HUES64 (cell line): ENCODE data around the gene EVI5L.
"Not testable (repeated sequence)": the region's sequence is repeated elsewhere in the genome, so short reads cannot be mapped to it uniquely, and the experiment has no call there.

Experiments used
- H3K27ac ChIP-seq: 2 replicates; pipeline ENCODE4 v1.7.0; 2013; ENCODE audit warnings: low read depth, low read length, inconsistent platforms
- H3K27me3 ChIP-seq: 2 replicates; pipeline ENCODE4 v1.6.1; 2013; ENCODE audit warnings: mild to moderate bottlenecking, low read length; ENCODE audit not compliant: insufficient read depth
- H3K36me3 ChIP-seq: 2 replicates; pipeline ENCODE4 v1.6.1; 2013; ENCODE audit warnings: mild to moderate bottlenecking, low read length; ENCODE audit not compliant: insufficient read depth
- H3K4me1 ChIP-seq: 2 replicates; pipeline ENCODE4 v1.6.1; 2013; ENCODE audit warnings: mild to moderate bottlenecking, low read length, moderate library complexity; ENCODE audit not compliant: insufficient read depth
- H3K4me3 ChIP-seq: 2 replicates; pipeline ENCODE4 v1.5.1; 2013; ENCODE audit warnings: mild to moderate bottlenecking, low read length, moderate library complexity
- H3K9ac ChIP-seq: 2 replicates; pipeline ENCODE4 v1.6.1; 2013; ENCODE audit warnings: mild to moderate bottlenecking, low read depth, low read length
- H3K9me3 ChIP-seq: 2 replicates; pipeline ENCODE4 v1.6.1; 2013; ENCODE audit warnings: low read depth, low read length; ENCODE audit not compliant: insufficient read depth
- WGBS: fragments of 150-250, 120-280 bp; methylation state at CpG from one replicate; pipeline ENCODE4 v1.1.7; 2013; ENCODE audit warnings: missing lambda C conversion rate; 5-methylcytosine and 5-hydroxymethylcytosine counted together

EVI5L gene

GRCh38 chr19:7792701-7793100 is 37.3 kb upstream of the EVI5L start:
- WGBS, result 89% methylated on average over 7 of the region's 7 CpGs
- H3K27ac ChIP-seq, H3K9me3 ChIP-seq, H3K4me1 ChIP-seq, H3K4me3 ChIP-seq, H3K36me3 ChIP-seq, H3K9ac ChIP-seq: not testable (repeated sequence)
- H3K27me3 ChIP-seq, result peaks cover 37% of the 10 kb centered on the region

GRCh38 chr19:7793493-7793892 is 36.5 kb upstream of the EVI5L start:
- Histone ChIP-seq H3K4me3 (no peak overlapping the region), H3K36me3 (no peaks in the 10 kb centered on the region), H3K9ac (no peak overlapping the region), H3K27ac (no peak overlapping the region), H3K27me3 (peaks cover 29% of the 10 kb centered on the region), H3K9me3 (no peaks in the 10 kb centered on the region), H3K4me1 (peaks cover 3% of the 10 kb centered on the region; the same call in 1 of the 2 replicates)
- 69% methylated on average over 3 of the region's 3 CpGs for WGBS

- H3K9ac ChIP-seq, result no peak overlapping the region
- peaks cover under 1% of the 10 kb centered on the region; the same call in 1 of the 2 replicates for H3K9me3 ChIP-seq
- no peaks in the 10 kb centered on the region for H3K36me3 ChIP-seq
- peaks cover 7% of the 10 kb centered on the region for H3K27me3 ChIP-seq
- 88% methylated on average over 7 of the region's 8 CpGs for WGBS
- peaks cover 8% of the 10 kb centered on the region for H3K4me1 ChIP-seq
- H3K4me3 ChIP-seq, result no peak overlapping the region
- no peak overlapping the region for H3K27ac ChIP-seq
These were observed 34.4 kb upstream of the EVI5L start for GRCh38 chr19:7795555-7796161.

- peak overlapping the region; percentile 54 for H3K4me3 ChIP-seq
- H3K27ac ChIP-seq, result no peak overlapping the region; the same call in 1 of the 2 replicates
- no peaks in the 10 kb centered on the region; the same call in 1 of the 2 replicates for H3K27me3 ChIP-seq
- peaks cover 12% of the 10 kb centered on the region; the same call in 1 of the 2 replicates for H3K9me3 ChIP-seq
- peaks cover 8% of the 10 kb centered on the region for H3K4me1 ChIP-seq
- 5% methylated on average over 32 of the region's 34 CpGs for WGBS
- H3K9ac ChIP-seq, result peak overlapping the region; percentile 46; the same call in 1 of the 2 replicates
- H3K36me3 ChIP-seq, result no peaks in the 10 kb centered on the region
These were observed 30.2 kb upstream of the EVI5L start for GRCh38 chr19:7799640-7800355.

GRCh38 chr19:7801020-7801570 is 28.9 kb upstream of the EVI5L start:
- H3K27ac ChIP-seq, result no peak overlapping the region
- WGBS, result 83% methylated on average over 17 of the region's 17 CpGs
- H3K9me3 ChIP-seq, result peaks cover 12% of the 10 kb centered on the region; the same call in 1 of the 2 replicates
- no peaks in the 10 kb centered on the region; the same call in 1 of the 2 replicates for H3K27me3 ChIP-seq
- no peaks in the 10 kb centered on the region for H3K36me3 ChIP-seq
- H3K4me3 ChIP-seq, result no peak overlapping the region
- no peak overlapping the region for H3K9ac ChIP-seq
- H3K4me1 ChIP-seq, result peaks cover 8% of the 10 kb centered on the region

GRCh38 chr19:7806234-7806633 is 23.8 kb upstream of the EVI5L start:
- no peaks in the 10 kb centered on the region for H3K27me3 ChIP-seq
- H3K36me3 ChIP-seq, result no peaks in the 10 kb centered on the region
- H3K27ac ChIP-seq, result no peak overlapping the region
- WGBS, result 86% methylated on average over 3 of the region's 3 CpGs
- 0 out of 2 replicates have a peak, but pooled peaks cover 3% of the 10 kb centered on the region for H3K4me1 ChIP-seq
- no peak overlapping the region for H3K9ac ChIP-seq
- peaks cover 6% of the 10 kb centered on the region; the same call in 1 of the 2 replicates for H3K9me3 ChIP-seq
- no peak overlapping the region for H3K4me3 ChIP-seq

GRCh38 chr19:7806876-7807275 is 23.1 kb upstream of the EVI5L start:
- Histone ChIP-seq H3K4me3 (no peak overlapping the region), H3K4me1 (0 out of 2 replicates have a peak, but pooled peaks cover 3% of the 10 kb centered on the region), H3K36me3 (no peaks in the 10 kb centered on the region), H3K27me3 (no peaks in the 10 kb centered on the region; the same call in 1 of the 2 replicates), H3K9ac (no peak overlapping the region), H3K9me3 (peaks cover 4% of the 10 kb centered on the region; the same call in 1 of the 2 replicates), H3K27ac (no peak overlapping the region)
- 79% methylated on average over 9 of the region's 9 CpGs for WGBS

GRCh38 chr19:7808108-7808507 is 21.9 kb upstream of the EVI5L start:
- 0 out of 2 replicates have a peak, but pooled peaks cover 3% of the 10 kb centered on the region for H3K4me1 ChIP-seq
- H3K4me3 ChIP-seq, result no peak overlapping the region
- no peaks in the 10 kb centered on the region; the same call in 1 of the 2 replicates for H3K27me3 ChIP-seq
- H3K36me3 ChIP-seq, result no peaks in the 10 kb centered on the region
- H3K27ac ChIP-seq, result no peak overlapping the region
- 73% methylated on average over 5 of the region's 5 CpGs for WGBS
- no peaks in the 10 kb centered on the region for H3K9me3 ChIP-seq
- no peak overlapping the region for H3K9ac ChIP-seq

GRCh38 chr19:7811989-7812388 is 18.0 kb upstream of the EVI5L start:
- H3K27ac ChIP-seq, result no peak overlapping the region
- H3K4me1 ChIP-seq, result 0 out of 2 replicates have a peak, but pooled peaks cover 3% of the 10 kb centered on the region
- no peak overlapping the region for H3K4me3 ChIP-seq
- H3K36me3 ChIP-seq, result no peaks in the 10 kb centered on the region
- no peaks in the 10 kb centered on the region for H3K9me3 ChIP-seq
- H3K27me3 ChIP-seq, result peaks cover 2% of the 10 kb centered on the region
- WGBS, result 83% methylated on average over 1 of the region's 2 CpGs
- H3K9ac ChIP-seq, result no peak overlapping the region

GRCh38 chr19:7815325-7815724 is 14.7 kb upstream of the EVI5L start:
- H3K36me3 ChIP-seq, result no peaks in the 10 kb centered on the region
- H3K4me3 ChIP-seq, result no peak overlapping the region
- no peak overlapping the region for H3K27ac ChIP-seq
- 66% methylated on average over 10 of the region's 10 CpGs for WGBS
- H3K9ac ChIP-seq, result no peak overlapping the region
- no peaks in the 10 kb centered on the region for H3K4me1 ChIP-seq
- 0 out of 2 replicates have a peak, but pooled peaks cover 3% of the 10 kb centered on the region for H3K9me3 ChIP-seq
- H3K27me3 ChIP-seq, result peaks cover 2% of the 10 kb centered on the region

GRCh38 chr19:7816040-7816439 is 14.0 kb upstream of the EVI5L start:
- WGBS, result 93% methylated on average over 3 of the region's 3 CpGs
- not testable (repeated sequence) for H3K9me3 ChIP-seq, H3K27ac ChIP-seq, H3K4me3 ChIP-seq, H3K36me3 ChIP-seq, H3K27me3 ChIP-seq, H3K9ac ChIP-seq, H3K4me1 ChIP-seq
